ENCODE measurements around the gene TENT4A.

- TF ChIP-seq, protein P1, sequence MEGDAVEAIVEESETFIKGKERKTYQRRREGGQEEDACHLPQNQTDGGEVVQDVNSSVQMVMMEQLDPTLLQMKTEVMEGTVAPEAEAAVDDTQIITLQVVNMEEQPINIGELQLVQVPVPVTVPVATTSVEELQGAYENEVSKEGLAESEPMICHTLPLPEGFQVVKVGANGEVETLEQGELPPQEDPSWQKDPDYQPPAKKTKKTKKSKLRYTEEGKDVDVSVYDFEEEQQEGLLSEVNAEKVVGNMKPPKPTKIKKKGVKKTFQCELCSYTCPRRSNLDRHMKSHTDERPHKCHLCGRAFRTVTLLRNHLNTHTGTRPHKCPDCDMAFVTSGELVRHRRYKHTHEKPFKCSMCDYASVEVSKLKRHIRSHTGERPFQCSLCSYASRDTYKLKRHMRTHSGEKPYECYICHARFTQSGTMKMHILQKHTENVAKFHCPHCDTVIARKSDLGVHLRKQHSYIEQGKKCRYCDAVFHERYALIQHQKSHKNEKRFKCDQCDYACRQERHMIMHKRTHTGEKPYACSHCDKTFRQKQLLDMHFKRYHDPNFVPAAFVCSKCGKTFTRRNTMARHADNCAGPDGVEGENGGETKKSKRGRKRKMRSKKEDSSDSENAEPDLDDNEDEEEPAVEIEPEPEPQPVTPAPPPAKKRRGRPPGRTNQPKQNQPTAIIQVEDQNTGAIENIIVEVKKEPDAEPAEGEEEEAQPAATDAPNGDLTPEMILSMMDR (IDR thresholded peaks at IDR 0.05), result no peak
- TF ChIP-seq POLR2A (IDR thresholded peaks at IDR 0.05), result no peak
Observed at GRCh38 chr5:6707852-6708251, 5.4 kb upstream of the TENT4A start.
